Thyroid gland (tissue), 4 donors: ENCODE data around the gene ELP5.

Experiments
- POLR2A ChIP-seq, 2 donors: fragments of 450-650 bp; IDR thresholded peaks; one replicate each; pipeline ENCODE4 v1.6.1; 2017; ENCODE audit warnings: antibody characterized with exemption in 2 of 2, mild to moderate bottlenecking in 2 of 2, moderate library complexity in 1 of 2
- TF ChIP-seq, protein P1 (sequence below), 6 experiments: fragments of 200-600 bp in 3 of 6; fragments of 450-650 bp in 3 of 6; sonication (generic) in 3 of 6; IDR thresholded peaks; one replicate each; pipeline ENCODE4 v1.5.1; 2016 to 2019; ENCODE audit warnings: antibody characterized with exemption in 6 of 6, mild to moderate bottlenecking in 2 of 6, inconsistent platforms in 1 of 6, moderate library complexity in 1 of 6

DNA sequence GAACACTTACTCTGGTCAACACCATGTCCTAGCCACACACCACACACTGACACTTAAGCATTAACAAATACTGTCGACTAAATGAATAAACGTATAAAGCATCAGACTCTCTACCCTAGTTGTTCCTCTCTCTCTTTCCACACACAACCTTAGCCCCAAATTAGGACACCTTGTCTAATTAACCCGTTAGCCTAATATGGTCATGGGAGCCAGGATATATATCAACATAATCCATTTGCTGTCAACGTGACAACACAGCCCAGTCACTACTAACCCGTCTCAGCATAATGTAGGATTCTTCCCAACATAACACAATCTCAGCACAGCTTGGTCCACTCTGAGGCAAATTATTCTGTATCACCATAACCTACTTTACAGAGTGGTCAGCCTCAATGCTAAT is 19.9 kb upstream of the ELP5 start:
- TF ChIP-seq, protein P1, sequence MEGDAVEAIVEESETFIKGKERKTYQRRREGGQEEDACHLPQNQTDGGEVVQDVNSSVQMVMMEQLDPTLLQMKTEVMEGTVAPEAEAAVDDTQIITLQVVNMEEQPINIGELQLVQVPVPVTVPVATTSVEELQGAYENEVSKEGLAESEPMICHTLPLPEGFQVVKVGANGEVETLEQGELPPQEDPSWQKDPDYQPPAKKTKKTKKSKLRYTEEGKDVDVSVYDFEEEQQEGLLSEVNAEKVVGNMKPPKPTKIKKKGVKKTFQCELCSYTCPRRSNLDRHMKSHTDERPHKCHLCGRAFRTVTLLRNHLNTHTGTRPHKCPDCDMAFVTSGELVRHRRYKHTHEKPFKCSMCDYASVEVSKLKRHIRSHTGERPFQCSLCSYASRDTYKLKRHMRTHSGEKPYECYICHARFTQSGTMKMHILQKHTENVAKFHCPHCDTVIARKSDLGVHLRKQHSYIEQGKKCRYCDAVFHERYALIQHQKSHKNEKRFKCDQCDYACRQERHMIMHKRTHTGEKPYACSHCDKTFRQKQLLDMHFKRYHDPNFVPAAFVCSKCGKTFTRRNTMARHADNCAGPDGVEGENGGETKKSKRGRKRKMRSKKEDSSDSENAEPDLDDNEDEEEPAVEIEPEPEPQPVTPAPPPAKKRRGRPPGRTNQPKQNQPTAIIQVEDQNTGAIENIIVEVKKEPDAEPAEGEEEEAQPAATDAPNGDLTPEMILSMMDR (IDR thresholded peaks at IDR 0.05): no peak
- no peak for TF ChIP-seq POLR2A (IDR thresholded peaks at IDR 0.05)
